Measurements from ENCODE around the gene RAP1A. TPM values are rescaled to one million over a fixed set of nuclear protein-coding genes. Genes with fewer than 3 reads are reported as not detected.

Gene RAP1A
- polyA plus RNA-seq, 3 donors = 41.2 to 79.1 (median 75.3) TPM

DNA sequence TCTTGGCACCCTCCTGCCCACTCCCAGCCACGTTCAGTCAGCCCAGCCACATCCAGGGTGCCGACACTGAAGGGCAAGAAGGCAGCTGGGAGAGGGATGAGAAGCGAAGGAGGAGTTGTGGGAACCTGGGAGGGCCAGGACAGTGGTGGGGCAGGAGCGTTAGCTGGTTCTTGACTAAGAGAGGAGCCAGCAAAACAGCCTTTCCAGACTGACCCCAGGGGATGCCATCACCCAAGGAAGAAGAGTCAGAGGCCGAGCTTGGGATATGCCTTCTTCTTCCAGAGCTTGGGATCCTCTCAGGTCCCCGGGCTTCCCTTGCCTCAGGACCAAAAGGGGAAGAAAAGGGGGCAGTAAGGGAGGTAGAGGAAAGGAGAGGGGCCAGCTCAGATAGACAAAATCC lies 112.4 kb downstream of the RAP1A start:
- Mint-ChIP-seq H3K27ac (peak overlapping the region in 1 of 7 donors; percentile 84), H3K4me3 (no peak overlapping the region), H3K9me3 (peaks cover 0 to 3% (median 0%) of the 10 kb centered on the region in 7 donors), H3K36me3 (peaks cover 24 to 35% of the 10 kb centered on the region in 2 donors), H3K4me1 (peaks cover 6% of the 10 kb centered on the region), H3K27me3 (ENCODE audit: low read depth in 3 of 3) (peaks cover 2 to 5% (median 4%) of the 10 kb centered on the region in 3 donors)
- intact Hi-C loops (cut with micrococcal nuclease) = loop anchor here (10.0 kb wide), 4 partner anchors 117 to 767 kb away; partner anchors contain the start of genes ADORA3 (in 1 of the 2), DENND2D (in 1 of the 2), LRIF1 (in 1 of the 2) and RAP1A (in 1 of the 2)
- WGBS (ENCODE audit: insufficient coverage) = 95% methylated on average over 4 of the region's 6 CpGs
- no peaks in the 10 kb centered on the region for H3K9me3 ChIP-seq (replicated peaks in 1 of 2; ENCODE audit: control insufficient read depth in 1 of 2, insufficient read depth in 1 of 2, low read length in 2 of 2)
- no peak for DNase-seq
- TF ChIP-seq, protein P1, sequence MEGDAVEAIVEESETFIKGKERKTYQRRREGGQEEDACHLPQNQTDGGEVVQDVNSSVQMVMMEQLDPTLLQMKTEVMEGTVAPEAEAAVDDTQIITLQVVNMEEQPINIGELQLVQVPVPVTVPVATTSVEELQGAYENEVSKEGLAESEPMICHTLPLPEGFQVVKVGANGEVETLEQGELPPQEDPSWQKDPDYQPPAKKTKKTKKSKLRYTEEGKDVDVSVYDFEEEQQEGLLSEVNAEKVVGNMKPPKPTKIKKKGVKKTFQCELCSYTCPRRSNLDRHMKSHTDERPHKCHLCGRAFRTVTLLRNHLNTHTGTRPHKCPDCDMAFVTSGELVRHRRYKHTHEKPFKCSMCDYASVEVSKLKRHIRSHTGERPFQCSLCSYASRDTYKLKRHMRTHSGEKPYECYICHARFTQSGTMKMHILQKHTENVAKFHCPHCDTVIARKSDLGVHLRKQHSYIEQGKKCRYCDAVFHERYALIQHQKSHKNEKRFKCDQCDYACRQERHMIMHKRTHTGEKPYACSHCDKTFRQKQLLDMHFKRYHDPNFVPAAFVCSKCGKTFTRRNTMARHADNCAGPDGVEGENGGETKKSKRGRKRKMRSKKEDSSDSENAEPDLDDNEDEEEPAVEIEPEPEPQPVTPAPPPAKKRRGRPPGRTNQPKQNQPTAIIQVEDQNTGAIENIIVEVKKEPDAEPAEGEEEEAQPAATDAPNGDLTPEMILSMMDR (IDR thresholded peaks at IDR 0.05) = no peak
- H3K4me1 ChIP-seq (ENCODE audit: control insufficient read depth in 1 of 2, insufficient read depth in 2 of 2, low read length in 2 of 2) = peaks cover 44 to 45% of the 10 kb centered on the region in 2 donors
- H3K4me3 ChIP-seq (replicated peaks in 1 of 3; ENCODE audit: low read depth in 2 of 3, low read length in 3 of 3) = no peak overlapping the region
- H3K27me3 ChIP-seq (ENCODE audit: control insufficient read depth in 2 of 2, insufficient read depth in 2 of 2, low read length in 2 of 2) = peaks cover 0 to 1% of the 10 kb centered on the region in 2 donors
- no peaks in the 10 kb centered on the region for H3K79me2 ChIP-seq (ENCODE audit: insufficient read depth, low read length)
- no peak overlapping the region for H3K9ac ChIP-seq (ENCODE audit: insufficient read depth, low read length, poor library complexity, severe bottlenecking)
- H3K36me3 ChIP-seq (replicated peaks in 1 of 2; ENCODE audit: control insufficient read depth in 1 of 2, insufficient read depth in 2 of 2, low read length in 2 of 2) = peaks cover 3 to 8% of the 10 kb centered on the region in 2 donors
- peaks cover 5% of the 10 kb centered on the region for H4K20me1 ChIP-seq (ENCODE audit: insufficient read depth, low read length)
- H3K27ac ChIP-seq (ENCODE audit: low read depth in 1 of 2, low read length in 2 of 2) = peak overlapping the region in 1 of 2 donors; percentile 98
- no peak overlapping the region for H2AFZ ChIP-seq (ENCODE audit: insufficient read depth, low read depth, low read length, poor library complexity, severe bottlenecking)
- no peak overlapping the region for H3K4me2 ChIP-seq (replicated peaks; ENCODE audit: extremely low read depth, low read length, poor library complexity, severe bottlenecking)

GRCh38 chr1:111732718-111733117 lies 113.1 kb downstream of the RAP1A start:
- H3K4me3 ChIP-seq (replicated peaks in 1 of 3; ENCODE audit: low read depth in 2 of 3, low read length in 3 of 3) = no peak overlapping the region
- H3K79me2 ChIP-seq (ENCODE audit: insufficient read depth, low read length) = no peaks in the 10 kb centered on the region
- no peak for DNase-seq
- H3K36me3 Mint-ChIP-seq = peaks cover 26 to 27% of the 10 kb centered on the region in 2 donors
- no peaks in the 10 kb centered on the region for H3K9me3 ChIP-seq (replicated peaks in 1 of 2; ENCODE audit: control insufficient read depth in 1 of 2, insufficient read depth in 1 of 2, low read length in 2 of 2)
- peaks cover 2 to 9% of the 10 kb centered on the region in 2 donors for H3K27me3 ChIP-seq (ENCODE audit: control insufficient read depth in 2 of 2, insufficient read depth in 2 of 2, low read length in 2 of 2)
- H3K27ac ChIP-seq (ENCODE audit: low read depth in 1 of 2, low read length in 2 of 2) = peak overlapping the region; percentile 95 to 98
- TF ChIP-seq, protein P1 (IDR thresholded peaks at IDR 0.05) = no peak
- peak overlapping the region; percentile 76 for H3K4me2 ChIP-seq (replicated peaks; ENCODE audit: extremely low read depth, low read length, poor library complexity, severe bottlenecking)
- H3K4me1 ChIP-seq (ENCODE audit: control insufficient read depth in 1 of 2, insufficient read depth in 2 of 2, low read length in 2 of 2) = peaks cover 52 to 53% of the 10 kb centered on the region in 2 donors
- no peak overlapping the region for H3K4me3 Mint-ChIP-seq
- WGBS (ENCODE audit: insufficient coverage) = 100% methylated on average over 5 of the region's 7 CpGs
- peaks cover 14% of the 10 kb centered on the region for H3K4me1 Mint-ChIP-seq
- H3K27me3 Mint-ChIP-seq (ENCODE audit: low read depth in 3 of 3) = peaks cover 5 to 13% (median 11%) of the 10 kb centered on the region in 3 donors
- H2AFZ ChIP-seq (ENCODE audit: insufficient read depth, low read depth, low read length, poor library complexity, severe bottlenecking) = peak overlapping the region; percentile 26
- intact Hi-C loops (cut with micrococcal nuclease) = loop anchor here (10.0 kb wide), 4 partner anchors 118 to 768 kb away; partner anchors contain the start of genes ADORA3 (in 1 of the 2), DENND2D (in 1 of the 2), LRIF1 (in 1 of the 2) and RAP1A (in 1 of the 2)
- H3K9ac ChIP-seq (ENCODE audit: insufficient read depth, low read length, poor library complexity, severe bottlenecking) = peak overlapping the region; percentile 84
- H3K9me3 Mint-ChIP-seq = peaks cover 0 to 3% (median 0%) of the 10 kb centered on the region in 7 donors
- peaks cover 1% of the 10 kb centered on the region for H4K20me1 ChIP-seq (ENCODE audit: insufficient read depth, low read length)
- H3K27ac Mint-ChIP-seq = no peak overlapping the region
- peaks cover 0 to under 1% of the 10 kb centered on the region in 2 donors for H3K36me3 ChIP-seq (replicated peaks in 1 of 2; ENCODE audit: control insufficient read depth in 1 of 2, insufficient read depth in 2 of 2, low read length in 2 of 2)

All from CD14-positive monocyte (primary cell).